PC-3 (cell line): Measurements from ENCODE around the gene PLA2G4F. TPM values are rescaled to one million over a fixed set of nuclear protein-coding genes. Genes with fewer than 3 reads are reported as not detected.

ENCODE experiments used
- ATAC-seq: fragments of 200-7000 bp; cut with Tn5 transposase; 2 replicates; pipeline ENCODE4 v1.9.1; 2020; ENCODE audit warnings: mild to moderate bottlenecking, moderate library complexity
- BruUV-seq: library from RNA; stranded (reverse); fragments of 400-500 nt; replicated peaks from 2 replicates; lab custom pipeline; 2021; lab: Mats Ljungman, UMichigan
- CTCF ChIA-PET: fragments of 300-600 bp; sonication (Branson Sonifier 250); formaldehyde crosslinking; loops from one replicate; lab custom pipeline; 2022; ENCODE audit warnings: antibody characterized with exemption; lab: Charles Lee
- POLR2A ChIA-PET: fragments of 300-600 bp; sonication (Branson Sonifier 250); formaldehyde crosslinking; loops from one replicate; lab custom pipeline; 2022; ENCODE audit warnings: antibody characterized with exemption; ENCODE audit not compliant: unreplicated experiment; lab: Charles Lee
- DNase-seq: peaks from one replicate; pipeline ENCODE4 v3.0.0-alpha.2; 2015
- H2AFZ ChIP-seq: fragments of 300-600 bp; sonication (generic); 2 replicates; pipeline ENCODE4 v1.6.0; 2016; ENCODE audit warnings: antibody characterized with exemption, low read length
- H3F3A ChIP-seq: fragments of 300-600 bp; sonication (generic); one replicate; pipeline ENCODE4 v1.6.0; 2017; ENCODE audit warnings: antibody characterized with exemption, low read length, control low read depth, mild to moderate bottlenecking; ENCODE audit not compliant: unreplicated experiment
- H3K27ac ChIP-seq: fragments of 300-600 bp; sonication (generic); 2 replicates; pipeline ENCODE4 v1.5.1; 2016; ENCODE audit warnings: mild to moderate bottlenecking, low read length
- H3K27me3 ChIP-seq: fragments of 300-600 bp; sonication (generic); 2 replicates; pipeline ENCODE4 v1.6.1; 2016; ENCODE audit warnings: low read length, mixed read lengths
- H3K36me3 ChIP-seq: fragments of 300-600 bp; sonication (generic); 2 replicates; pipeline ENCODE4 v1.6.1; 2016; ENCODE audit warnings: low read depth, mixed run types, low read length, mixed read lengths
- H3K4me1 ChIP-seq: fragments of 300-600 bp; sonication (generic); 2 replicates; pipeline ENCODE4 v1.5.1; 2016; ENCODE audit warnings: low read length; ENCODE audit not compliant: insufficient read depth
- H3K4me2 ChIP-seq: fragments of 300-600 bp; sonication (generic); 2 replicates; pipeline ENCODE4 v1.6.0; 2016; ENCODE audit warnings: low read length
- H3K4me3 ChIP-seq: fragments of 300-600 bp; sonication (generic); 2 replicates; pipeline ENCODE4 v1.5.1; 2016; ENCODE audit warnings: mild to moderate bottlenecking, low read length, mixed read lengths
- H3K79me2 ChIP-seq: fragments of 300-600 bp; sonication (generic); 2 replicates; pipeline ENCODE4 v1.6.1; 2017; ENCODE audit warnings: low read length, mixed read lengths
- H3K9ac ChIP-seq: fragments of 300-600 bp; sonication (generic); 2 replicates; pipeline ENCODE4 v1.6.0; 2016; ENCODE audit warnings: mild to moderate bottlenecking, low read length
- H3K9me2 ChIP-seq: fragments of 300-600 bp; sonication (generic); replicated peaks from 2 replicates; pipeline ENCODE4 v1.6.1; 2016; ENCODE audit warnings: mixed run types, low read length, mixed read lengths
- H3K9me3 ChIP-seq: fragments of 300-600 bp; sonication (generic); 2 replicates; pipeline ENCODE4 v1.6.1; 2016; ENCODE audit warnings: low read length, mixed read lengths
- H4K20me1 ChIP-seq: fragments of 300-600 bp; sonication (generic); 2 replicates; pipeline ENCODE4 v1.6.1; 2016; ENCODE audit warnings: low read length, mixed read lengths
- CTCF ChIP-seq: fragments of 300-600 bp; sonication (generic); conservative IDR thresholded peaks from 2 replicates; pipeline ENCODE4 v1.5.1; 2017; ENCODE audit warnings: antibody characterized with exemption, low read depth, mild to moderate bottlenecking, low read length
- EZH2 ChIP-seq: fragments of 300-600 bp; sonication (generic); IDR thresholded peaks from one replicate; pipeline ENCODE4 v1.6.1; 2017; ENCODE audit warnings: antibody characterized with exemption, mild to moderate bottlenecking, low read length; ENCODE audit not compliant: unreplicated experiment
- EZH2phosphoT487 ChIP-seq: fragments of 300-600 bp; sonication (generic); IDR thresholded peaks from 2 replicates; pipeline ENCODE4 v1.6.1; 2018; ENCODE audit warnings: mild to moderate bottlenecking, antibody characterized with exemption, low read length, borderline replicate concordance
- intact Hi-C: fragments of 100-400 bp; cut with micrococcal nuclease; formaldehyde crosslinking; loops from 2 replicates; pipeline ENCODE4 v1.9.0; 2023
- total RNA-seq: library from RNA; depleted of rRNA; stranded (reverse); fragments of >200 nt; gene quantifications from 2 replicates; pipeline ENCODE4 v1.2.3, GENCODE V29; 2014

The PLA2G4F gene
- total RNA-seq, 1 experiment from 2014 or later = 5.8 TPM

- ATAC-seq (no peak), DNase-seq (no peak)
- ChIA-PET POLR2A (interaction anchor here (0.6 kb wide), 1 partner anchor 36 kb away, joined by 6 read pairs; no protein-coding TSS in a partner anchor), CTCF (no interaction called here)
- TF ChIP-seq EZH2phosphoT487 (no peak), EZH2 (no peak), CTCF (no peak)
- Histone ChIP-seq H3K9ac (no peak overlapping the region), H3K4me3 (no peak overlapping the region), H3K4me2 (no peak overlapping the region), H3K27me3 (no peaks in the 10 kb centered on the region), H3K9me2 (no peaks in the 10 kb centered on the region), H3K9me3 (no peaks in the 10 kb centered on the region), H3K27ac (no peak overlapping the region), H3K79me2 (no peaks in the 10 kb centered on the region), H2AFZ (no peak overlapping the region), H4K20me1 (no peaks in the 10 kb centered on the region), H3K36me3 (no peaks in the 10 kb centered on the region), H3K4me1 (no peaks in the 10 kb centered on the region), H3F3A (no peaks in the 10 kb centered on the region)
- no TSS peak for BruUV-seq
- intact Hi-C loops = no loop called here
Measured at GRCh38 chr15:42128476-42128875, 28.0 kb downstream of the PLA2G4F start.

- no peak for ATAC-seq
- Histone ChIP-seq H3K9me2 (no peaks in the 10 kb centered on the region), H3K79me2 (no peaks in the 10 kb centered on the region), H3K9me3 (no peaks in the 10 kb centered on the region), H3K4me3 (no peak overlapping the region), H3K27me3 (no peaks in the 10 kb centered on the region), H3K27ac (no peak overlapping the region), H3K36me3 (no peaks in the 10 kb centered on the region), H3K4me1 (no peaks in the 10 kb centered on the region), H4K20me1 (no peaks in the 10 kb centered on the region), H3K4me2 (no peak overlapping the region), H3K9ac (no peak overlapping the region), H2AFZ (no peak overlapping the region), H3F3A (no peaks in the 10 kb centered on the region)
- intact Hi-C loops = no loop called here
- TF ChIP-seq EZH2phosphoT487 (no peak), EZH2 (no peak), CTCF (no peak)
- no TSS peak for BruUV-seq
- POLR2A ChIA-PET = no interaction called here
- CTCF ChIA-PET = no interaction called here
- DNase-seq = no peak
Measured at GRCh38 chr15:42123546-42123945, 32.9 kb downstream of the PLA2G4F start.

- H3K27ac ChIP-seq = no peak overlapping the region
- no peaks in the 10 kb centered on the region for H3K27me3 ChIP-seq
- POLR2A ChIA-PET = no interaction called here
- H3K36me3 ChIP-seq = no peaks in the 10 kb centered on the region
- no peaks in the 10 kb centered on the region for H3F3A ChIP-seq
- BruUV-seq = no TSS peak
- H3K4me3 ChIP-seq = no peak overlapping the region
- intact Hi-C loops = no loop called here
- no peak overlapping the region for H3K9ac ChIP-seq
- H3K9me2 ChIP-seq = no peaks in the 10 kb centered on the region
- H3K4me2 ChIP-seq = no peak overlapping the region
- TF ChIP-seq EZH2 (no peak), EZH2phosphoT487 (no peak), CTCF (no peak)
- no peak overlapping the region for H2AFZ ChIP-seq
- H4K20me1 ChIP-seq = no peaks in the 10 kb centered on the region
- no peaks in the 10 kb centered on the region for H3K9me3 ChIP-seq
- H3K79me2 ChIP-seq = no peaks in the 10 kb centered on the region
- DNase-seq = no peak
- CTCF ChIA-PET = no interaction called here
- no peaks in the 10 kb centered on the region for H3K4me1 ChIP-seq
- no peak for ATAC-seq
Measured at GRCh38 chr15:42121682-42122081, 34.8 kb downstream of the PLA2G4F start.
